OCI-LY1 (cell line): ENCODE results near the gene INPP5J.

ENCODE experiments used
- H2AFZ ChIP-seq: fragments of 200-600 bp; sonication (generic), shearing (Covaris generic); 2 replicates; pipeline ENCODE4 v1.6.0; 2014; ENCODE audit warnings: antibody characterized with exemption, mild to moderate bottlenecking, low read length
- H3F3A ChIP-seq: fragments of 200-600 bp; sonication (generic), shearing (Covaris generic); 2 replicates; pipeline ENCODE4 v1.6.0; 2014; ENCODE audit warnings: mild to moderate bottlenecking, antibody characterized with exemption, low read length, moderate library complexity; ENCODE audit not compliant: insufficient read depth
- H3K27ac ChIP-seq: fragments of 200-600 bp; sonication (generic); 2 replicates; pipeline ENCODE4 v1.5.1; 2014; ENCODE audit warnings: low read length, mixed run types, mild to moderate bottlenecking, low read depth; ENCODE audit not compliant: poor library complexity, severe bottlenecking
- H3K27me3 ChIP-seq: fragments of 200-600 bp; sonication (generic); 2 replicates; pipeline ENCODE4 v1.6.0; 2014; ENCODE audit warnings: antibody characterized with exemption, mild to moderate bottlenecking, low read length, moderate library complexity; ENCODE audit not compliant: insufficient read depth
- H3K36me3 ChIP-seq: fragments of 200-600 bp; sonication (generic); 2 replicates; pipeline ENCODE4 v1.6.1; 2014; ENCODE audit warnings: mild to moderate bottlenecking, antibody characterized with exemption, low read length, moderate library complexity, mixed read lengths; ENCODE audit not compliant: insufficient read depth
- H3K4me1 ChIP-seq: fragments of 200-600 bp; sonication (generic); 2 replicates; pipeline ENCODE4 v1.5.1; 2014; ENCODE audit warnings: mild to moderate bottlenecking, low read length, moderate library complexity; ENCODE audit not compliant: insufficient read depth, severe bottlenecking
- H3K4me2 ChIP-seq: fragments of 200-600 bp; sonication (generic), shearing (Covaris generic); 2 replicates; pipeline ENCODE4 v1.6.1; 2014; ENCODE audit warnings: low read length
- H3K4me3 ChIP-seq: fragments of 200-600 bp; sonication (generic); 2 replicates; pipeline ENCODE4 v1.5.1; 2014; ENCODE audit warnings: low read length, low read depth, mild to moderate bottlenecking, mixed read lengths; ENCODE audit not compliant: poor library complexity, severe bottlenecking
- H3K79me2 ChIP-seq: fragments of 200-600 bp; shearing (Covaris generic); 2 replicates; pipeline ENCODE4 v1.6.1; 2016; ENCODE audit warnings: mixed run types, low read length, mixed read lengths; ENCODE audit not compliant: insufficient read depth
- H3K9ac ChIP-seq: fragments of 200-600 bp; sonication (generic), shearing (Covaris generic); 2 replicates; pipeline ENCODE4 v1.6.1; 2014; ENCODE audit warnings: mild to moderate bottlenecking, low read length, mixed read lengths
- H3K9me2 ChIP-seq: fragments of 200-600 bp; sonication (generic), shearing (Covaris generic); 2 replicates; pipeline ENCODE4 v1.6.1; 2014; ENCODE audit warnings: low read depth, mild to moderate bottlenecking, low read length, mixed read lengths
- H3K9me3 ChIP-seq: fragments of 200-600 bp; shearing (Covaris generic); 2 replicates; pipeline ENCODE4 v1.6.1; 2014; ENCODE audit warnings: low read length, mixed read lengths
- H4K20me1 ChIP-seq: fragments of 200-600 bp; sonication (generic), shearing (Covaris generic); 2 replicates; pipeline ENCODE4 v1.6.0; 2016; ENCODE audit warnings: mild to moderate bottlenecking, low read length; ENCODE audit not compliant: insufficient read depth
- EZH2 ChIP-seq: fragments of 200-600 bp; sonication (generic), shearing (Covaris generic); IDR thresholded peaks from 2 replicates; pipeline ENCODE4 v1.8.0; 2017; ENCODE audit warnings: borderline replicate concordance, mixed run types, mild to moderate bottlenecking, antibody characterized with exemption, low read length, moderate library complexity, mixed read lengths
- TF ChIP-seq, protein P1 (sequence below): fragments of 200-600 bp; sonication (generic), shearing (Covaris generic); IDR thresholded peaks from 2 replicates; pipeline ENCODE4 v1.5.1; 2017; ENCODE audit warnings: mild to moderate bottlenecking, antibody characterized with exemption, low read length, moderate library complexity, mixed read lengths

Gene INPP5J

GRCh38 chr22:31105282-31105929 lies 17.4 kb upstream of the INPP5J start:
- TF ChIP-seq, protein P1, sequence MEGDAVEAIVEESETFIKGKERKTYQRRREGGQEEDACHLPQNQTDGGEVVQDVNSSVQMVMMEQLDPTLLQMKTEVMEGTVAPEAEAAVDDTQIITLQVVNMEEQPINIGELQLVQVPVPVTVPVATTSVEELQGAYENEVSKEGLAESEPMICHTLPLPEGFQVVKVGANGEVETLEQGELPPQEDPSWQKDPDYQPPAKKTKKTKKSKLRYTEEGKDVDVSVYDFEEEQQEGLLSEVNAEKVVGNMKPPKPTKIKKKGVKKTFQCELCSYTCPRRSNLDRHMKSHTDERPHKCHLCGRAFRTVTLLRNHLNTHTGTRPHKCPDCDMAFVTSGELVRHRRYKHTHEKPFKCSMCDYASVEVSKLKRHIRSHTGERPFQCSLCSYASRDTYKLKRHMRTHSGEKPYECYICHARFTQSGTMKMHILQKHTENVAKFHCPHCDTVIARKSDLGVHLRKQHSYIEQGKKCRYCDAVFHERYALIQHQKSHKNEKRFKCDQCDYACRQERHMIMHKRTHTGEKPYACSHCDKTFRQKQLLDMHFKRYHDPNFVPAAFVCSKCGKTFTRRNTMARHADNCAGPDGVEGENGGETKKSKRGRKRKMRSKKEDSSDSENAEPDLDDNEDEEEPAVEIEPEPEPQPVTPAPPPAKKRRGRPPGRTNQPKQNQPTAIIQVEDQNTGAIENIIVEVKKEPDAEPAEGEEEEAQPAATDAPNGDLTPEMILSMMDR = no peak
- TF ChIP-seq EZH2 = no peak
- Histone ChIP-seq H4K20me1 (no peaks in the 10 kb centered on the region), H3K79me2 (no peaks in the 10 kb centered on the region), H3K9ac (no peak overlapping the region), H2AFZ (no peak overlapping the region), H3K4me2 (no peak overlapping the region), H3K36me3 (no peaks in the 10 kb centered on the region), H3K27me3 (peaks cover 7% of the 10 kb centered on the region; the same call in 1 of the 2 replicates), H3K9me2 (no peaks in the 10 kb centered on the region), H3F3A (no peaks in the 10 kb centered on the region), H3K4me3 (no peak overlapping the region), H3K9me3 (no peaks in the 10 kb centered on the region), H3K27ac (no peak overlapping the region), H3K4me1 (peaks cover 10% of the 10 kb centered on the region)

DNA sequence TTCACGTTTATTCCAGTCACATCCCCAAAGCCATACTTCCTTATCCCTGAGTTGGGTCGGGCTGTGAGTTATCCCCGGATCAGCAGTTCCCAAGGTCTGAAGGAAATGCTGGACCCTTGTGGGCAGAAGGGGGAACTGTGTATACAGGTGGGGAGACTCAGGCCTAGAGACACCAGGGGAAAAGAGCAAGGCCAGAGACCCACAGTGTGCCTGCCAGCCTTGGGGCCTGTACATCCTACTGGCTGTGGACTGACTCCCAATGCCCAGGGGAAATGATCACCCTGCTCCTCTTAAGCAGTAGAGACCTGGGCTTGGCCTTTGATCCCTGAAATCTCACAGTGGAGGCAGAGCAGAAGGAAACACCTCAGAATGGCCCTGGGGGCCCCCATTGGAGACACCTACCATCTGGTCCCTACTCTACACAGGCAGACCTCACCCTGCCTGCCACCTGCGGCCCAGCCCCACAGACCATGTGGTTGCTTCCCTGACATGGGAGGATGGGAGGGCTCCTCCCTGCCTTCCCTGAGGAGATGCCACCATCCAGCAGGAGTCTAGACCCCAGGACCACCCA lies 16.7 kb upstream of the INPP5J start:
- no peaks in the 10 kb centered on the region for H3K9me3 ChIP-seq
- no peak overlapping the region for H3K27ac ChIP-seq
- peaks cover 7% of the 10 kb centered on the region; the same call in 1 of the 2 replicates for H3K27me3 ChIP-seq
- no peak overlapping the region for H2AFZ ChIP-seq
- H3K9me2 ChIP-seq = no peaks in the 10 kb centered on the region
- TF ChIP-seq, protein P1 = no peak
- no peak for TF ChIP-seq EZH2
- no peaks in the 10 kb centered on the region for H3K36me3 ChIP-seq
- H3K4me1 ChIP-seq = peaks cover 10% of the 10 kb centered on the region
- no peak overlapping the region for H3K4me2 ChIP-seq
- no peak overlapping the region for H3K9ac ChIP-seq
- no peaks in the 10 kb centered on the region for H3F3A ChIP-seq
- H3K4me3 ChIP-seq = no peak overlapping the region
- H3K79me2 ChIP-seq = no peaks in the 10 kb centered on the region
- no peaks in the 10 kb centered on the region for H4K20me1 ChIP-seq

GRCh38 chr22:31106731-31107177 lies 16.0 kb upstream of the INPP5J start:
- Histone ChIP-seq H3F3A (no peaks in the 10 kb centered on the region), H3K9me2 (no peaks in the 10 kb centered on the region), H3K4me1 (peaks cover 10% of the 10 kb centered on the region), H2AFZ (no peak overlapping the region), H3K79me2 (no peaks in the 10 kb centered on the region), H3K9me3 (no peaks in the 10 kb centered on the region), H3K27me3 (peaks cover 7% of the 10 kb centered on the region; the same call in 1 of the 2 replicates), H3K4me3 (peak overlapping the region; percentile 62), H3K4me2 (peak overlapping the region; percentile 77), H4K20me1 (no peaks in the 10 kb centered on the region), H3K36me3 (no peaks in the 10 kb centered on the region), H3K27ac (no peak overlapping the region), H3K9ac (peak overlapping the region; percentile 47; the same call in 1 of the 2 replicates)
- TF ChIP-seq, protein P1 = no peak
